Psoas muscle (tissue), 8 donors: ENCODE data around the gene ZNF674. TPM values are rescaled to one million over a fixed set of nuclear protein-coding genes. Genes with fewer than 3 reads are reported as not detected.

Source experiments
- ATAC-seq, 4 donors: fragments of 200-7000 bp; cut with Tn5 transposase; one replicate each; pipeline ENCODE4 v1.9.1; 2020; ENCODE audit warnings: moderate library complexity in 3 of 4, mild to moderate bottlenecking in 2 of 4
- DNase-seq, 2 donors: peaks; one replicate each; pipeline ENCODE4 v3.0.0-alpha.2; 2020
- H3K27ac ChIP-seq: fragments of 200-600 bp; one replicate; pipeline ENCODE4 v1.8.0; 2022
- H3K27me3 ChIP-seq, 3 donors: fragments of 200-600 bp in 1 of 3; one replicate each; pipeline versions ENCODE4 v1.6.1 to v1.8.0; 2013 to 2022; ENCODE audit warnings: low read length in 2 of 3, mild to moderate bottlenecking in 2 of 3, moderate library complexity in 1 of 3; ENCODE audit not compliant: insufficient read depth in 3 of 3
- H3K36me3 ChIP-seq, 2 donors: fragments of 200-600 bp in 1 of 2; one replicate each; pipeline versions ENCODE4 v1.6.1 to v1.8.0; 2013 to 2022; ENCODE audit warnings: low read depth in 1 of 2, mild to moderate bottlenecking in 1 of 2, moderate library complexity in 1 of 2; ENCODE audit not compliant: insufficient read depth in 1 of 2
- H3K4me1 ChIP-seq: fragments of 200-600 bp; one replicate; pipeline ENCODE4 v1.8.0; 2022
- H3K4me3 ChIP-seq: fragments of 200-600 bp; one replicate; pipeline ENCODE4 v1.8.0; 2022; ENCODE audit warnings: mild to moderate bottlenecking
- H3K9me3 ChIP-seq: fragments of 200-600 bp; one replicate; pipeline ENCODE4 v1.8.0; 2022
- WGBS, 3 donors: extraction: QIAGEN DNeasy Blood & Tissue Kit; methylation state at CpG; one replicate each; pipeline versions ENCODE4 v1.1.6 to v1.1.7; 2013; 5-methylcytosine and 5-hydroxymethylcytosine counted together
- intact Hi-C, 2 donors: fragments of 100-400 bp; cut with DNase I; formaldehyde crosslinking; loops; one replicate each; pipeline versions ENCODE4 v1.11.0 to v1.14.2; 2022
- polyA plus RNA-seq, 3 donors: library from polyadenylated mRNA; stranded (reverse); fragments of 200-250 nt; gene quantifications; one replicate each; pipeline ENCODE4 v1.2.3, GENCODE V29; 2013
- total RNA-seq, 4 donors: library from RNA; stranded (reverse); fragmentation: NEBNext Ultra II Directional in 2 of 4; extraction: Animal tissue kit (Norgen Biotek cat#: 25700) in 2 of 4; gene quantifications; one replicate each; pipeline versions ENCODE4 v1.2.1 to v1.2.4, GENCODE V29; 2021 to 2023
- TF ChIP-seq, protein P1 (sequence below): fragments of 200-600 bp; IDR thresholded peaks from one replicate; pipeline ENCODE4 v1.8.0; 2022; ENCODE audit warnings: antibody characterized with exemption
- donor health status: healthy with polysubstance abuse.
- donor health status: DM: no; HTN: no; CAD: no; lungs with moderate emphysema.
- donor health status: Bipolar disorder and iron deficiency.
- donor health status: healthy.
- donor health status: DM: yes; HTN: yes; CAD: no.
- donor health status: DM: no; HTN: no; CAD: no.
- donor health status: DM: no; HTN: no; CAD: no.
- donor health status: DM: yes; HTN: yes; CAD: no.

Gene ZNF674
- total and polyA plus RNA-seq, 7 donors = 1.3 to 3.2 (median 2.5) TPM

DNA sequence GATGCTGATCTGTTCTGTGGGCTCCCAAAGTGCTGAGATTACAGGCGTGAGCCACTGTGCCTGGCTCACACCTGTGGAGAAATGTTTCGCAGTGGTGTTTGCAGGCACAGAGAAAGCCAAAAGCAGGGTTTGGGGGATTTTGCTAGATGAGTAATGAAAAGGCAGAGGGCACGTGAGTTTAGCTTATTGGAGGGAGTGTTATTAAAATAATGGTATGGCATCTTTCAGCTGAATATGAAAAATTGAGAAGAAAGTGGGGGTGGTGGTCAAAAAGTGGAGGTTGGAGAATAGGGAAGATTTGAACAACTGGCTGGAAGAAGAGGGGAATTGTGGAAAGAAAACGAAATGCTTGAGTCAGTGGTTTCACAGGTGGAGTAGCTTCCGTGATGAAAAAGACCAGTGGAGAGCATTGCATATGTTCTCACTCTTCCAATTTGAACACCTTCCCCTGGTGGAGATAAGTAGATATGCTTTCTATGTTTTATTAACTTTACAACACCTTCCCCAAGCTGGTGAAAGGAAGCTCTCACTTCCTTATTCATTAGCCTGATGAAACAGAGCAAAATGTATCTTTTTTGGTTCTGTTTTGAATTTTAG, 27.2 kb upstream of the ZNF674 start:
- intact Hi-C loops = loop anchor here in 1 of 2 donors (5.0 to 10.0 kb wide), 2 partner anchors 70 to 222 kb away; no protein-coding TSS in a partner anchor
- Histone ChIP-seq H3K27ac (no peak overlapping the region), H3K9me3 (no peaks in the 10 kb centered on the region), H3K36me3 (no peaks in the 10 kb centered on the region), H3K4me1 (no peaks in the 10 kb centered on the region), H3K4me3 (no peak overlapping the region), H3K27me3 (peaks cover 0 to 44% (median 0%) of the 10 kb centered on the region in 3 donors)
- no peak for ATAC-seq
- WGBS, 3 donors = 78 to 90% (median 81%) methylated on average over 5 of the region's 5 CpGs
- no peak for DNase-seq
- TF ChIP-seq, protein P1, sequence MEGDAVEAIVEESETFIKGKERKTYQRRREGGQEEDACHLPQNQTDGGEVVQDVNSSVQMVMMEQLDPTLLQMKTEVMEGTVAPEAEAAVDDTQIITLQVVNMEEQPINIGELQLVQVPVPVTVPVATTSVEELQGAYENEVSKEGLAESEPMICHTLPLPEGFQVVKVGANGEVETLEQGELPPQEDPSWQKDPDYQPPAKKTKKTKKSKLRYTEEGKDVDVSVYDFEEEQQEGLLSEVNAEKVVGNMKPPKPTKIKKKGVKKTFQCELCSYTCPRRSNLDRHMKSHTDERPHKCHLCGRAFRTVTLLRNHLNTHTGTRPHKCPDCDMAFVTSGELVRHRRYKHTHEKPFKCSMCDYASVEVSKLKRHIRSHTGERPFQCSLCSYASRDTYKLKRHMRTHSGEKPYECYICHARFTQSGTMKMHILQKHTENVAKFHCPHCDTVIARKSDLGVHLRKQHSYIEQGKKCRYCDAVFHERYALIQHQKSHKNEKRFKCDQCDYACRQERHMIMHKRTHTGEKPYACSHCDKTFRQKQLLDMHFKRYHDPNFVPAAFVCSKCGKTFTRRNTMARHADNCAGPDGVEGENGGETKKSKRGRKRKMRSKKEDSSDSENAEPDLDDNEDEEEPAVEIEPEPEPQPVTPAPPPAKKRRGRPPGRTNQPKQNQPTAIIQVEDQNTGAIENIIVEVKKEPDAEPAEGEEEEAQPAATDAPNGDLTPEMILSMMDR = no peak

DNA sequence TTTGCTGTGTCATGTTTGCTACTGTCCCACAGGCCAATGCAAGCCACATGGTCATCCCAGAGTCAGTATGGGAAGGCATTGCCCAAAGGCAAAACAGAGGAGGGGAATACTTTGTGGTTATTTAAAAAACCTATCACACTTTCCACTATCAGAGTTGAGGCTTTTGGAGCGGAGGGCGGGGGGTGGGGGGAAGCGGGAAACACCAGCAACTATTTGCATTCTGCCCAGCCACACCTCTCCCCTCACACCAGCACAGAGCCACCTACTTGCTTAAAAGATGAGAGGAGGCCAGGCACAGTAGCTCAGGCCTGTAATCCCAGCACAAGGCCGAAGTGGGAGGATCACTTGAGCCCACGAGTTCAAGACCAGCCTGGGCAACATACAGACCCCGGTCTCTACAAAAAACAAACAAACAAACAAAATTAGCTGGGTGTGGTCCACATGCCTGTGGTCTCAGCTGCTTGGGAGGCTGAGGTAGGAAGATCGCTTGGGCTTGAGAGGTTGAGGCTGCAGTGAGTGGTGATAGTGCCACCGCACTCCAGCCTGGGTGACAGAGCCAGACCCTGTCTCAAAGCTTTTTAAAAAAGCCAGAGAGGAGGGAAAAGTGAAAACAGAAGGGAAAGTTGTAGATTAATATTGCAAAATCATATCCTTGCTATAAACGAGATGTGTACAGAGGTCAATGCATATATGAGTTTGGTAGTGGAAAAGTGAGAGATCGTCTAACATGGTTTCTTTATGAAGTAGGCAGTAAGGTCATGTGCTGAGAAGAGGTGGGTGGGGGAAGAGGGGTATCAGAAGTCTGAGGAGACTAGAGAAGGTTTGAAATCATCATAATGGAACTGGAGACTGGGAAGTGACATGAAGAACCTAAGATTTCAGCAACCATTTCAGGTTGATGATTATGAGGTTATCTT, 26.5 kb upstream of the ZNF674 start:
- DNase-seq (no peak), ATAC-seq (no peak)
- 83 to 93% (median 90%) methylated on average over 9 to 10 of the region's 10 CpGs for WGBS, 3 donors
- Histone ChIP-seq H3K27me3 (peaks cover 0 to 38% (median 0%) of the 10 kb centered on the region in 3 donors), H3K36me3 (no peaks in the 10 kb centered on the region), H3K27ac (no peak overlapping the region), H3K4me3 (no peak overlapping the region), H3K9me3 (no peaks in the 10 kb centered on the region), H3K4me1 (no peaks in the 10 kb centered on the region)
- intact Hi-C loops = loop anchor here in 1 of 2 donors (5.0 to 10.0 kb wide), 2 partner anchors 71 to 223 kb away; no protein-coding TSS in a partner anchor
- TF ChIP-seq, protein P1 = no peak

DNA sequence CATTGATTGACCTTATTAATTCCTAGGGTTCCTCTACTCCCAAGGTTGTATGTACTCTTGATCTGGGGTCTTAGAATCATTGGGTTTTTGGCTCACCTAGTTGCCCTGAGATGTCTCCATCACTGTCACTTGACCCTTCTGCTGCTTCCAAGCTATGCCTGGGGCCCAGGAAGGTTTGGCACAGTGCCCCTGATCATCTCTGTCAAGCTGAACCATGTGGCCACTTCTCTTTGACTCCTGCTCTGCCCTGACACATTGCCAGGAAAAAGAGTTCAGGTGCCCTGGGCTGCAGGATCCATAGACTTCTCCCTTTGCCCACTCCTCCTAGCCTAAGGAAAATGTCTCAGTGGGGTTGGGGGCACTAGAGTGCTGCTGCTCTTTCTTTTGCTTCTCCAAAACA, 24.4 kb upstream of the ZNF674 start:
- no peak for ATAC-seq
- Histone ChIP-seq H3K27me3 (peaks cover 0 to 27% (median 0%) of the 10 kb centered on the region in 3 donors), H3K4me1 (no peaks in the 10 kb centered on the region), H3K36me3 (no peaks in the 10 kb centered on the region), H3K4me3 (no peak overlapping the region), H3K27ac (no peak overlapping the region), H3K9me3 (no peaks in the 10 kb centered on the region)
- TF ChIP-seq, protein P1 = no peak
- intact Hi-C loops = loop anchor here in 1 of 2 donors (5.0 to 10.0 kb wide), 2 partner anchors 73 to 225 kb away; no protein-coding TSS in a partner anchor
- DNase-seq = no peak

GRCh38 chrX:46567388-46567787, 22.2 kb upstream of the ZNF674 start:
- no peak for DNase-seq
- intact Hi-C loops = no loop called here
- Histone ChIP-seq H3K9me3 (no peaks in the 10 kb centered on the region), H3K27ac (no peak overlapping the region), H3K4me3 (no peak overlapping the region), H3K36me3 (no peaks in the 10 kb centered on the region), H3K4me1 (no peaks in the 10 kb centered on the region), H3K27me3 (peaks cover 0 to 9% (median 0%) of the 10 kb centered on the region in 3 donors)
- TF ChIP-seq, protein P1 = no peak
- no peak for ATAC-seq
